Thyroid gland (tissue), 4 donors: ENCODE data around the gene SNRK.

ENCODE experiments used
- POLR2A ChIP-seq, 2 donors: fragments of 450-650 bp; IDR thresholded peaks; one replicate each; pipeline ENCODE4 v1.6.1; 2017; ENCODE audit warnings: antibody characterized with exemption in 2 of 2, mild to moderate bottlenecking in 2 of 2, moderate library complexity in 1 of 2
- TF ChIP-seq, protein P1 (sequence below), 6 experiments: fragments of 200-600 bp in 3 of 6; fragments of 450-650 bp in 3 of 6; sonication (generic) in 3 of 6; IDR thresholded peaks; one replicate each; pipeline ENCODE4 v1.5.1; 2016 to 2019; ENCODE audit warnings: antibody characterized with exemption in 6 of 6, mild to moderate bottlenecking in 2 of 6, inconsistent platforms in 1 of 6, moderate library complexity in 1 of 6

DNA sequence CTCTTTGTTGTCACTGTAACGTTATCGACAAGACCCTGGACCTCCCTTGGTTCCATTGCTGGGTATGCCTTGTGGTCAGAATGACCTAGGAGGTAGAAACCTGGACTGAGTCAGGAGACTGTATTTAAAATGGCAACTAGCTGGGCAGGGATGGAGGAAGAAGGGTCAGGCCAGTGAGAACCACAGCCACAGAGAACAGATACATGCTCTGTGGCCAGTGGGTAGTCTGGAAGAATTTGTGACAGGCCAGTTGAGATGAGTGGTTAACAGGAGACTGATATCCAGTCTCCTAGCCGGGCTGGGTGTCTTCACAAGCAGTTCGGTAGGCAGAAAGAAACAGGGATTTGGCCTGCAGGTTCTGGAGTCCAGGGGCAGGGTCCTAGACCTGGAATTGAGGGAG lies 58.9 kb downstream of the SNRK start:
- no peak for TF ChIP-seq POLR2A (IDR thresholded peaks at IDR 0.05)
- TF ChIP-seq, protein P1, sequence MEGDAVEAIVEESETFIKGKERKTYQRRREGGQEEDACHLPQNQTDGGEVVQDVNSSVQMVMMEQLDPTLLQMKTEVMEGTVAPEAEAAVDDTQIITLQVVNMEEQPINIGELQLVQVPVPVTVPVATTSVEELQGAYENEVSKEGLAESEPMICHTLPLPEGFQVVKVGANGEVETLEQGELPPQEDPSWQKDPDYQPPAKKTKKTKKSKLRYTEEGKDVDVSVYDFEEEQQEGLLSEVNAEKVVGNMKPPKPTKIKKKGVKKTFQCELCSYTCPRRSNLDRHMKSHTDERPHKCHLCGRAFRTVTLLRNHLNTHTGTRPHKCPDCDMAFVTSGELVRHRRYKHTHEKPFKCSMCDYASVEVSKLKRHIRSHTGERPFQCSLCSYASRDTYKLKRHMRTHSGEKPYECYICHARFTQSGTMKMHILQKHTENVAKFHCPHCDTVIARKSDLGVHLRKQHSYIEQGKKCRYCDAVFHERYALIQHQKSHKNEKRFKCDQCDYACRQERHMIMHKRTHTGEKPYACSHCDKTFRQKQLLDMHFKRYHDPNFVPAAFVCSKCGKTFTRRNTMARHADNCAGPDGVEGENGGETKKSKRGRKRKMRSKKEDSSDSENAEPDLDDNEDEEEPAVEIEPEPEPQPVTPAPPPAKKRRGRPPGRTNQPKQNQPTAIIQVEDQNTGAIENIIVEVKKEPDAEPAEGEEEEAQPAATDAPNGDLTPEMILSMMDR (IDR thresholded peaks at IDR 0.05): no peak
